Lung (tissue), 12 donors: ENCODE data around the gene FLII. TPM values are rescaled to one million over a fixed set of nuclear protein-coding genes. Genes with fewer than 3 reads are reported as not detected.

ENCODE experiments used
- ATAC-seq: fragments of 200-7000 bp; cut with Tn5 transposase; one replicate; pipeline ENCODE4 v1.9.1; 2020; ENCODE audit warnings: moderate number of reproducible peaks; ENCODE audit not compliant: insufficient read depth, low FRiP score
- DNase-seq, 3 donors: peaks; one replicate each; pipeline ENCODE4 v3.0.0-alpha.2; 2013 to 2017
- H3K27ac ChIP-seq, 2 donors: one replicate each; pipeline ENCODE4 v1.5.1; 2013; ENCODE audit warnings: mild to moderate bottlenecking in 2 of 2, moderate library complexity in 2 of 2, control low read depth in 1 of 2, inconsistent platforms in 1 of 2, low read depth in 1 of 2, low read length in 1 of 2
- H3K27me3 ChIP-seq, 3 donors: one replicate each; pipeline ENCODE4 v1.5.1; 2013; ENCODE audit warnings: low read length in 2 of 3; ENCODE audit not compliant: control insufficient read depth in 3 of 3, insufficient read depth in 3 of 3
- H3K36me3 ChIP-seq, 4 donors: one replicate each; pipeline ENCODE4 v1.5.1; 2013; ENCODE audit warnings: low read length in 4 of 4, mild to moderate bottlenecking in 1 of 4, moderate library complexity in 1 of 4; ENCODE audit not compliant: control insufficient read depth in 4 of 4, insufficient read depth in 4 of 4
- H3K4me1 ChIP-seq, 5 donors: one replicate each; pipeline ENCODE4 v1.5.1; 2013; ENCODE audit warnings: low read length in 5 of 5, mild to moderate bottlenecking in 2 of 5, moderate library complexity in 1 of 5; ENCODE audit not compliant: control insufficient read depth in 5 of 5, insufficient read depth in 5 of 5
- H3K4me3 ChIP-seq: one replicate; pipeline ENCODE4 v1.5.1; 2013; ENCODE audit warnings: mild to moderate bottlenecking, control low read depth, moderate library complexity
- H3K9ac ChIP-seq, 2 donors: one replicate each; pipeline ENCODE4 v1.5.1; 2013; ENCODE audit warnings: low read length in 2 of 2, control low read depth in 1 of 2; ENCODE audit not compliant: insufficient read depth in 1 of 2
- H3K9me3 ChIP-seq, 4 donors: one replicate each; pipeline ENCODE4 v1.5.1; 2013; ENCODE audit warnings: low read length in 3 of 4, mild to moderate bottlenecking in 1 of 4, moderate library complexity in 1 of 4; ENCODE audit not compliant: control insufficient read depth in 4 of 4, insufficient read depth in 3 of 4
- WGBS, 2 donors: extraction: QIAGEN DNeasy Blood & Tissue Kit; methylation state at CpG; one replicate each; pipeline ENCODE4 v1.1.7; 2013; 5-methylcytosine and 5-hydroxymethylcytosine counted together
- polyA plus RNA-seq, 2 donors: library from polyadenylated mRNA; stranded (reverse); fragments of 200-250 nt; gene quantifications; one replicate each; pipeline ENCODE4 v1.2.1, GENCODE V29; 2013
- total RNA-seq, 2 donors: library from RNA; depleted of rRNA in 1 of 2; stranded (reverse); fragments of >200 nt in 1 of 2; gene quantifications; one replicate each; pipeline ENCODE4 v1.2.1, GENCODE V29; 2014 to 2021
- TF ChIP-seq, protein P1 (sequence below): IDR thresholded peaks from 2 replicates; pipeline ENCODE4 v1.5.1; 2012; ENCODE audit warnings: mild to moderate bottlenecking; ENCODE audit errors: control extremely low read depth, extremely low read depth
- donor health status: control.
- donor health status: control.
- donor health status: Bipolar disorder and iron deficiency.
- donor health status: healthy.
- donor health status: DM: yes; HTN: yes; CAD: no.

The FLII gene
- total and polyA plus RNA-seq, 4 donors = 152 to 391 (median 266) TPM

DNA sequence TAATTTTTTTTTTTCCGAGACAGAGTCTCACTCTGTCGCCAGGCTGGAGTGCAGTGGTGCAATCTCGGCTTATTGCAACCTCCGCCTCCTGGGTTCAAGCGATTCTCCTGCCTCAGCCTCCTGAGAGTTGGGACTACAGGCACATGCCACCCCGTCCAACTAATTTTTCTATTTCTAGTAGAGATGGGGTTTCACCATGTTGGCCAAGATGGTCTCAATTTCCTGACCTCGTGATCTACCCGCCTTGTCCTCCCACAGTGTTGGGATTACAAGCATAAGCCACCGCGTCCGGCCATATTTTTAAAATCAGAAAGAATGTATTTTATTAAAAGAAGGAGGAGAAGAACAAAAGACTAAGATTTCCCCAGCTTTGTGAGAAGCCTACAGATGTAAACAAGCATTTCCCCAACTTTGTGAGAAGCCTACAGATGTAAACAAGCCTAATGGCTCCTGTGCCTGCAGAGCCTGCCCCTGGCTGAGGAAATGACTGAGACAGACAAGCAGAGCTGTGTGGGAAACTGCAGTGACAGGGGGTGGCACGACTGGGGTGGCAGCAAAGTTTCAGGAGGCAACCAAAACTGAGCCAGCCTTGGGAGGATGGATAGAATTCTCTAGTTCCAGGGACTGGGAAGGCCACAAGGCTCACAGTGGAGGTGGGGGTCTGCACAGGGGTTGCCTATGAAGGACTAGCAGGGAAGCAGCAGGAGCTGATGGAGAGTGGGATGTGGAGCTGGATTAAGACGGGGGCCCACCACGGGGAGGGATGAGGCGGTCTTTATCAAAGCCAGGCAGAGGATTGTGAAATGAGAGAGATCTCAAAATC, 33.4 kb upstream of the FLII start:
- DNase-seq = no peak
- WGBS, 2 donors = 91 to 92% methylated on average over 15 of the region's 15 CpGs
- no peak overlapping the region for H3K9ac ChIP-seq

GRCh38 chr17:18285296-18285695, 26.8 kb upstream of the FLII start:
- Histone ChIP-seq H3K4me3 (no peak overlapping the region), H3K27me3 (no peaks in the 10 kb centered on the region), H3K27ac (no peak overlapping the region), H3K9me3 (no peaks in the 10 kb centered on the region), H3K4me1 (peaks cover 0 to 5% (median 0%) of the 10 kb centered on the region in 5 donors), H3K36me3 (peaks cover 18 to 56% (median 48%) of the 10 kb centered on the region in 4 donors), H3K9ac (no peak overlapping the region)
- ATAC-seq (no peak), DNase-seq (no peak)
- TF ChIP-seq, protein P1, sequence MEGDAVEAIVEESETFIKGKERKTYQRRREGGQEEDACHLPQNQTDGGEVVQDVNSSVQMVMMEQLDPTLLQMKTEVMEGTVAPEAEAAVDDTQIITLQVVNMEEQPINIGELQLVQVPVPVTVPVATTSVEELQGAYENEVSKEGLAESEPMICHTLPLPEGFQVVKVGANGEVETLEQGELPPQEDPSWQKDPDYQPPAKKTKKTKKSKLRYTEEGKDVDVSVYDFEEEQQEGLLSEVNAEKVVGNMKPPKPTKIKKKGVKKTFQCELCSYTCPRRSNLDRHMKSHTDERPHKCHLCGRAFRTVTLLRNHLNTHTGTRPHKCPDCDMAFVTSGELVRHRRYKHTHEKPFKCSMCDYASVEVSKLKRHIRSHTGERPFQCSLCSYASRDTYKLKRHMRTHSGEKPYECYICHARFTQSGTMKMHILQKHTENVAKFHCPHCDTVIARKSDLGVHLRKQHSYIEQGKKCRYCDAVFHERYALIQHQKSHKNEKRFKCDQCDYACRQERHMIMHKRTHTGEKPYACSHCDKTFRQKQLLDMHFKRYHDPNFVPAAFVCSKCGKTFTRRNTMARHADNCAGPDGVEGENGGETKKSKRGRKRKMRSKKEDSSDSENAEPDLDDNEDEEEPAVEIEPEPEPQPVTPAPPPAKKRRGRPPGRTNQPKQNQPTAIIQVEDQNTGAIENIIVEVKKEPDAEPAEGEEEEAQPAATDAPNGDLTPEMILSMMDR = no peak
- 96 to 98% methylated on average over 11 of the region's 11 CpGs for WGBS, 2 donors

More for the DNA sequence above, 33.4 kb upstream of the FLII start:
- Histone ChIP-seq H3K27me3 (no peaks in the 10 kb centered on the region), H3K27ac (no peak overlapping the region), H3K36me3 (peaks cover 17 to 51% (median 35%) of the 10 kb centered on the region in 4 donors), H3K9me3 (no peaks in the 10 kb centered on the region), H3K4me3 (no peak overlapping the region), H3K4me1 (no peaks in the 10 kb centered on the region)
- ATAC-seq = no peak
- TF ChIP-seq, protein P1 = no peak

DNA sequence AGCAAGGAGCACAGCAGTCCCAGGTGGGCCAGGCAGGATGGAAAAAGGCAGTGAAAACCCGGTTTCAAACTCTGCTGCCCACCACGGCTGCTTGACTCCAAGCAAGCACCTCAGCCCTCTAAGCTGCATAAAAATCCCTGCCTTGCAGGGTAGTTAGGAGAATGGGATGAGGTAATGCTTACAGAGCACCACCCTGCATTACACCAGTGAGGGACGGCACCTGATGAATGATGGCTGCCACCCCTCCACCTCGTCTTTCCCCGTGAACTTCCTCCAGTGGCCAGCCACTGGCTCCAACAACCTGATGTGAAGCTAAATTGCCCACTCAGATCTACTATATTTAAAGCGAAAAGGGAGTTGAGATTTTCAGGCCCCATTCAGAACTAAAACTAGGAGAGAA, 23.2 kb upstream of the FLII start:
- Histone ChIP-seq H3K36me3 (peaks cover 22 to 56% (median 48%) of the 10 kb centered on the region in 4 donors), H3K9me3 (no peaks in the 10 kb centered on the region), H3K27me3 (no peaks in the 10 kb centered on the region), H3K4me3 (no peak overlapping the region), H3K9ac (no peak overlapping the region), H3K4me1 (peaks cover 0 to 5% (median 0%) of the 10 kb centered on the region in 5 donors), H3K27ac (no peak overlapping the region)
- TF ChIP-seq, protein P1 = no peak
- 90 to 93% methylated on average over 6 of the region's 6 CpGs for WGBS, 2 donors
- DNase-seq = no peak
- no peak for ATAC-seq
